Activated naive CD4-positive, alpha-beta T cell treated with anti-CD3 and anti-CD28 coated beads, Interleukin-2, amount 50 U/mL, for 72 hours (primary cell): Measurements from ENCODE around the gene GRAP2. TPM values are rescaled to one million over a fixed set of nuclear protein-coding genes. Genes with fewer than 3 reads are reported as not detected.

ENCODE experiments used
- ATAC-seq, 2 donors: fragments of 150-1000 bp; cut with Tn5 transposase; 2 replicates each; pipeline ENCODE4 v1.10.0; 2021; ENCODE audit warnings: mild to moderate bottlenecking in 2 of 2, moderate library complexity in 2 of 2
- DNase-seq, 2 donors: peaks; one replicate each; pipeline ENCODE4 v3.0.0; 2021 to 2022; ENCODE audit warnings: low spot score in 2 of 2
- H3K27ac Mint-ChIP-seq, 2 donors: one replicate each; pipeline ENCODE4 v1.8.0; 2022; ENCODE audit warnings: mild to moderate bottlenecking in 2 of 2, mixed read lengths in 2 of 2
- H3K36me3 Mint-ChIP-seq, 2 donors: one replicate each; pipeline ENCODE4 v1.8.0; 2022; ENCODE audit warnings: mixed read lengths in 2 of 2
- H3K9me3 Mint-ChIP-seq, 2 donors: one replicate each; pipeline ENCODE4 v1.8.0; 2022; ENCODE audit warnings: mixed read lengths in 2 of 2
- total RNA-seq, 2 donors: library from RNA; stranded (reverse); gene quantifications; one replicate each; pipeline ENCODE4 v1.2.3, GENCODE V29; 2022

Gene GRAP2
- total RNA-seq, 2 donors from 2014 or later: 42.4 to 54.6 TPM

- Mint-ChIP-seq H3K36me3 (no peaks in the 10 kb centered on the region), H3K9me3 (no peaks in the 10 kb centered on the region), H3K27ac (no peak overlapping the region)
- DNase-seq (no peak), ATAC-seq (no peak)
Measured at GRCh38 chr22:40000171-40000570, 99.3 kb downstream of the GRAP2 start.

GRCh38 chr22:40001106-40001505 is 100.2 kb downstream of the GRAP2 start:
- Mint-ChIP-seq H3K9me3 (no peaks in the 10 kb centered on the region), H3K36me3 (no peaks in the 10 kb centered on the region), H3K27ac (no peak overlapping the region)
- ATAC-seq (no peak), DNase-seq (no peak)

GRCh38 chr22:40001800-40002577 is 101.1 kb downstream of the GRAP2 start:
- no peaks in the 10 kb centered on the region for H3K9me3 Mint-ChIP-seq
- no peak for DNase-seq

GRCh38 chr22:40002935-40003715 is 102.2 kb downstream of the GRAP2 start:
- ATAC-seq (no peak), DNase-seq (no peak)
- no peaks in the 10 kb centered on the region for H3K36me3 Mint-ChIP-seq
- no peak overlapping the region for H3K27ac Mint-ChIP-seq
- no peaks in the 10 kb centered on the region for H3K9me3 Mint-ChIP-seq

More at GRCh38 chr22:40001800-40002577, 101.1 kb downstream of the GRAP2 start:
- no peaks in the 10 kb centered on the region for H3K36me3 Mint-ChIP-seq
- no peak overlapping the region for H3K27ac Mint-ChIP-seq
- ATAC-seq: no peak

- no peak overlapping the region for H3K27ac Mint-ChIP-seq
- no peaks in the 10 kb centered on the region for H3K9me3 Mint-ChIP-seq
- ATAC-seq: no peak
- no peak for DNase-seq
- no peaks in the 10 kb centered on the region for H3K36me3 Mint-ChIP-seq
Measured at GRCh38 chr22:40004836-40005235, 104.0 kb downstream of the GRAP2 start.

- no peaks in the 10 kb centered on the region for H3K9me3 Mint-ChIP-seq
- H3K27ac Mint-ChIP-seq: no peak overlapping the region
- ATAC-seq: no peak
- DNase-seq: no peak
- H3K36me3 Mint-ChIP-seq: no peaks in the 10 kb centered on the region
Measured at GRCh38 chr22:40006641-40007040, 105.8 kb downstream of the GRAP2 start.

GRCh38 chr22:40007853-40008710 is 107.2 kb downstream of the GRAP2 start:
- ATAC-seq (peak in 1 of 2 donors; percentile 49), DNase-seq (no peak)
- no peaks in the 10 kb centered on the region for H3K36me3 Mint-ChIP-seq
- no peaks in the 10 kb centered on the region for H3K9me3 Mint-ChIP-seq
- H3K27ac Mint-ChIP-seq: peak overlapping the region in 1 of 2 donors; percentile 76

GRCh38 chr22:40008726-40009291 is 107.9 kb downstream of the GRAP2 start:
- no peak for ATAC-seq
- DNase-seq: no peak
- Mint-ChIP-seq H3K36me3 (no peaks in the 10 kb centered on the region), H3K9me3 (no peaks in the 10 kb centered on the region), H3K27ac (peak overlapping the region in 1 of 2 donors; percentile 74)

GRCh38 chr22:40009292-40009774 is 108.4 kb downstream of the GRAP2 start:
- peak overlapping the region in 1 of 2 donors; percentile 74 for H3K27ac Mint-ChIP-seq
- H3K9me3 Mint-ChIP-seq: no peaks in the 10 kb centered on the region
- no peak for DNase-seq
- peak; percentile 26 to 52 for ATAC-seq
- no peaks in the 10 kb centered on the region for H3K36me3 Mint-ChIP-seq

- ATAC-seq (peak; percentile 82 to 87), DNase-seq (no peak)
- Mint-ChIP-seq H3K36me3 (no peaks in the 10 kb centered on the region), H3K27ac (peak overlapping the region; percentile 18 to 74), H3K9me3 (no peaks in the 10 kb centered on the region)
Measured at GRCh38 chr22:40009951-40010671, 109.2 kb downstream of the GRAP2 start.

- no peak for DNase-seq
- Mint-ChIP-seq H3K27ac (peak overlapping the region in 1 of 2 donors; percentile 74), H3K9me3 (no peaks in the 10 kb centered on the region), H3K36me3 (no peaks in the 10 kb centered on the region)
- ATAC-seq: no peak
Measured at GRCh38 chr22:40010746-40011145, 109.9 kb downstream of the GRAP2 start.

- H3K27ac Mint-ChIP-seq: no peak overlapping the region
- H3K36me3 Mint-ChIP-seq: no peaks in the 10 kb centered on the region
- no peak for DNase-seq
- no peaks in the 10 kb centered on the region for H3K9me3 Mint-ChIP-seq
- ATAC-seq: no peak
Measured at GRCh38 chr22:40014667-40015248, 113.9 kb downstream of the GRAP2 start.

GRCh38 chr22:40015358-40015976 is 114.6 kb downstream of the GRAP2 start:
- DNase-seq (no peak), ATAC-seq (no peak)
- H3K36me3 Mint-ChIP-seq: no peaks in the 10 kb centered on the region
- H3K27ac Mint-ChIP-seq: no peak overlapping the region
- no peaks in the 10 kb centered on the region for H3K9me3 Mint-ChIP-seq

- no peak overlapping the region for H3K27ac Mint-ChIP-seq
Measured at GRCh38 chr22:40018051-40018450, 117.2 kb downstream of the GRAP2 start.

GRCh38 chr22:40019100-40019499 is 118.2 kb downstream of the GRAP2 start:
- DNase-seq (no peak), ATAC-seq (no peak)
- H3K9me3 Mint-ChIP-seq: no peaks in the 10 kb centered on the region
- no peaks in the 10 kb centered on the region for H3K36me3 Mint-ChIP-seq
- H3K27ac Mint-ChIP-seq: no peak overlapping the region

More at GRCh38 chr22:40018051-40018450, 117.2 kb downstream of the GRAP2 start:
- Mint-ChIP-seq H3K36me3 (no peaks in the 10 kb centered on the region), H3K9me3 (no peaks in the 10 kb centered on the region)
- DNase-seq: no peak
- ATAC-seq: no peak
